WTC11 (cell line): ENCODE results near the gene SLC1A6. TPM values are rescaled to one million over a fixed set of nuclear protein-coding genes. Genes with fewer than 3 reads are reported as not detected.
"Not testable (repeated sequence)": the region's sequence is repeated elsewhere in the genome, so short reads cannot be mapped to it uniquely, and the experiment has no call there.

ENCODE experiments used
- ATAC-seq: fragments of 200-7000 bp; cut with Tn5 transposase; 2 replicates; pipeline ENCODE4 v1.10.0; 2021; ENCODE audit warnings: mild to moderate bottlenecking, moderate library complexity
- CTCF ChIA-PET: fragments of 300-600 bp; sonication (Branson Sonifier 250); formaldehyde crosslinking; loops from one replicate; lab custom pipeline; 2021; ENCODE audit warnings: antibody characterized with exemption; lab: Charles Lee
- POLR2A ChIA-PET: fragments of 350-600 bp; sonication (Branson Sonifier 250); formaldehyde crosslinking; loops from one replicate; lab custom pipeline; 2021; ENCODE audit warnings: antibody characterized with exemption; lab: Charles Lee
- DNase-seq: peaks from one replicate; pipeline ENCODE4 v3.0.0; 2021; ENCODE audit warnings: low spot score
- H3K27ac Mint-ChIP-seq: 2 replicates; pipeline ENCODE4 v1.8.0; 2021; ENCODE audit warnings: mixed read lengths
- H3K27me3 Mint-ChIP-seq: 2 replicates; pipeline ENCODE4 v1.8.0; 2021; ENCODE audit warnings: low read depth, mild to moderate bottlenecking, moderate library complexity, mixed read lengths
- H3K36me3 Mint-ChIP-seq: 2 replicates; pipeline ENCODE4 v1.8.0; 2021; ENCODE audit warnings: mixed read lengths
- H3K4me1 Mint-ChIP-seq: 2 replicates; pipeline ENCODE4 v1.8.0; 2022; ENCODE audit warnings: mixed read lengths
- H3K4me3 Mint-ChIP-seq: 2 replicates; pipeline ENCODE4 v1.8.0; 2021; ENCODE audit warnings: mild to moderate bottlenecking, moderate library complexity, mixed read lengths
- H3K9me3 Mint-ChIP-seq: 2 replicates; pipeline ENCODE4 v1.8.0; 2021; ENCODE audit warnings: mixed read lengths
- AFF4 ChIP-seq: sonication (generic); formaldehyde crosslinking; IDR thresholded peaks from 2 replicates; pipeline ENCODE4 v1.8.1; 2023; ENCODE audit warnings: mild to moderate bottlenecking, missing genetic modification reagents, borderline replicate concordance
- ATF3 ChIP-seq: sonication (generic); formaldehyde crosslinking; conservative IDR thresholded peaks from 2 replicates; pipeline ENCODE4 v1.8.1; 2022; ENCODE audit warnings: mild to moderate bottlenecking, missing genetic modification reagents
- ATF6 ChIP-seq: sonication (generic); formaldehyde crosslinking; IDR thresholded peaks from 2 replicates; pipeline ENCODE4 v1.8.1; 2023; ENCODE audit warnings: mild to moderate bottlenecking, missing genetic modification reagents
- CREB1 ChIP-seq: sonication (generic); formaldehyde crosslinking; IDR thresholded peaks from 2 replicates; pipeline ENCODE4 v1.8.0; 2023; ENCODE audit warnings: mild to moderate bottlenecking, missing genetic modification reagents
- CTCF ChIP-seq: fragments of 200-600 bp; IDR thresholded peaks from 2 replicates; pipeline ENCODE4 v1.8.0; 2022; ENCODE audit warnings: antibody characterized with exemption
- FOXJ3 ChIP-seq: sonication (generic); formaldehyde crosslinking; IDR thresholded peaks from 2 replicates; pipeline ENCODE4 v1.9.0; 2021; ENCODE audit warnings: missing genetic modification reagents, mild to moderate bottlenecking, borderline replicate concordance
- FOXK1 ChIP-seq: sonication (generic); formaldehyde crosslinking; IDR thresholded peaks from 2 replicates; pipeline ENCODE4 v1.8.0; 2022; ENCODE audit warnings: mild to moderate bottlenecking, moderate library complexity, missing genetic modification reagents
- FOXP1 ChIP-seq: sonication (generic); formaldehyde crosslinking; IDR thresholded peaks from 2 replicates; pipeline ENCODE4 v1.8.0; 2022; ENCODE audit warnings: missing genetic modification reagents, mild to moderate bottlenecking, moderate library complexity, borderline replicate concordance
- HMGXB4 ChIP-seq: sonication (generic); formaldehyde crosslinking; IDR thresholded peaks from 2 replicates; pipeline ENCODE4 v1.8.1; 2023; ENCODE audit warnings: mild to moderate bottlenecking, moderate library complexity, missing genetic modification reagents
- IRF2 ChIP-seq: sonication (generic); formaldehyde crosslinking; IDR thresholded peaks from 2 replicates; pipeline ENCODE4 v1.8.0; 2022; ENCODE audit warnings: low read depth, missing genetic modification reagents, borderline replicate concordance
- MXD4 ChIP-seq: fragments of 250-450 bp; sonication (Bioruptor Pico); IDR thresholded peaks from 2 replicates; pipeline ENCODE4 v1.8.0; 2021; ENCODE audit warnings: mild to moderate bottlenecking, moderate library complexity, borderline replicate concordance
- NFATC4 ChIP-seq: fragments of 250-450 bp; sonication (Bioruptor Pico); IDR thresholded peaks from 2 replicates; pipeline ENCODE4 v1.9.0; 2021; ENCODE audit warnings: mild to moderate bottlenecking
- NFE2L1 ChIP-seq: sonication (generic); formaldehyde crosslinking; IDR thresholded peaks from 2 replicates; pipeline ENCODE4 v1.8.1; 2023; ENCODE audit warnings: missing genetic modification reagents
- NFYB ChIP-seq: sonication (generic); formaldehyde crosslinking; conservative IDR thresholded peaks from 2 replicates; pipeline ENCODE4 v1.8.0; 2022; ENCODE audit warnings: low read depth, missing genetic modification reagents
- RORB ChIP-seq: fragments of 250-450 bp; sonication (Bioruptor Pico); IDR thresholded peaks from 2 replicates; pipeline ENCODE4 v1.9.0; 2021; ENCODE audit warnings: mild to moderate bottlenecking
- SMAD3 ChIP-seq: sonication (generic); formaldehyde crosslinking; IDR thresholded peaks from 2 replicates; pipeline ENCODE4 v1.8.0; 2022; ENCODE audit warnings: missing genetic modification reagents, mild to moderate bottlenecking, borderline replicate concordance
- ZNF263 ChIP-seq: sonication (generic); formaldehyde crosslinking; IDR thresholded peaks from 2 replicates; pipeline ENCODE4 v1.8.1; 2022; ENCODE audit warnings: low read depth, mild to moderate bottlenecking, moderate library complexity, missing genetic modification reagents
- ZNF425 ChIP-seq: fragments of 250-450 bp; sonication (Bioruptor Pico); conservative IDR thresholded peaks from 2 replicates; pipeline ENCODE4 v1.9.0; 2021; ENCODE audit warnings: mild to moderate bottlenecking
- ZNF532 ChIP-seq: fragments of 250-450 bp; sonication (Bioruptor Pico); IDR thresholded peaks from 2 replicates; pipeline ENCODE4 v1.9.0; 2021; ENCODE audit warnings: mild to moderate bottlenecking, borderline replicate concordance
- ZNF671 ChIP-seq: fragments of 250-450 bp; sonication (Bioruptor Pico); IDR thresholded peaks from 2 replicates; pipeline ENCODE4 v1.8.0; 2021; ENCODE audit warnings: mild to moderate bottlenecking
- total RNA-seq: library from RNA; stranded (reverse); gene quantifications from 3 replicates; pipeline ENCODE4 v1.2.3, GENCODE V29; 2021

Gene SLC1A6
- total RNA-seq, 1 experiment from 2014 or later, result 12.0 TPM

GRCh38 chr19:14949876-14950275 lies 29.8 kb downstream of the SLC1A6 start:
- peaks cover 6% of the 10 kb centered on the region for H3K27me3 Mint-ChIP-seq
- ATAC-seq, result no peak
- ChIA-PET POLR2A (no interaction called here), CTCF (no interaction called here)
- no peak overlapping the region for H3K27ac Mint-ChIP-seq
- no peaks in the 10 kb centered on the region for H3K4me1 Mint-ChIP-seq
- DNase-seq, result no peak
- no peak overlapping the region for H3K4me3 Mint-ChIP-seq
- H3K36me3 Mint-ChIP-seq, result 0 out of 2 replicates have a peak, but pooled peaks cover 4% of the 10 kb centered on the region
- TF ChIP-seq ATF6, result no peak
- no peak for TF ChIP-seq ZNF671 (CRISPR knock-in tag)
- no peak for TF ChIP-seq NFYB
- TF ChIP-seq NFE2L1, result no peak
- no peak for TF ChIP-seq CTCF
- no peak for TF ChIP-seq ZNF425 (CRISPR knock-in tag)
- no peak for TF ChIP-seq IRF2 (CRISPR knock-in tag)
- TF ChIP-seq CREB1 (CRISPR knock-in tag), result no peak
- TF ChIP-seq FOXJ3 (CRISPR knock-in tag), result no peak
- no peak for TF ChIP-seq ZNF263 (CRISPR knock-in tag)
- no peak for TF ChIP-seq ZNF532 (CRISPR knock-in tag)
- TF ChIP-seq SMAD3 (CRISPR knock-in tag), result no peak
- TF ChIP-seq NFATC4 (CRISPR knock-in tag), result no peak
- no peak for TF ChIP-seq FOXP1
- no peak for TF ChIP-seq MXD4 (CRISPR knock-in tag)
- TF ChIP-seq AFF4, result no peak
- TF ChIP-seq RORB (CRISPR knock-in tag), result no peak
- TF ChIP-seq ATF3, result no peak
- TF ChIP-seq HMGXB4 (CRISPR knock-in tag), result no peak
- no peak for TF ChIP-seq FOXK1 (CRISPR knock-in tag)
- H3K9me3 Mint-ChIP-seq, result peaks cover 17% of the 10 kb centered on the region

GRCh38 chr19:14949413-14949812 lies 30.3 kb downstream of the SLC1A6 start:
- H3K36me3 Mint-ChIP-seq, ATAC-seq, POLR2A ChIA-PET, DNase-seq, H3K4me1 Mint-ChIP-seq, H3K4me3 Mint-ChIP-seq, H3K27ac Mint-ChIP-seq, CTCF ChIA-PET: not testable (repeated sequence)
- peaks cover 19% of the 10 kb centered on the region for H3K9me3 Mint-ChIP-seq
- H3K27me3 Mint-ChIP-seq, result peaks cover 11% of the 10 kb centered on the region
